Measurements from ENCODE around the gene RAI14. TPM values are rescaled to one million over a fixed set of nuclear protein-coding genes. Genes with fewer than 3 reads are reported as not detected.
"Not testable (repeated sequence)": the region's sequence is repeated elsewhere in the genome, so short reads cannot be mapped to it uniquely, and the experiment has no call there.

The RAI14 gene
- total RNA-seq, 2 experiments from 2014 or later: 0.92 to 12.3 TPM

DNA sequence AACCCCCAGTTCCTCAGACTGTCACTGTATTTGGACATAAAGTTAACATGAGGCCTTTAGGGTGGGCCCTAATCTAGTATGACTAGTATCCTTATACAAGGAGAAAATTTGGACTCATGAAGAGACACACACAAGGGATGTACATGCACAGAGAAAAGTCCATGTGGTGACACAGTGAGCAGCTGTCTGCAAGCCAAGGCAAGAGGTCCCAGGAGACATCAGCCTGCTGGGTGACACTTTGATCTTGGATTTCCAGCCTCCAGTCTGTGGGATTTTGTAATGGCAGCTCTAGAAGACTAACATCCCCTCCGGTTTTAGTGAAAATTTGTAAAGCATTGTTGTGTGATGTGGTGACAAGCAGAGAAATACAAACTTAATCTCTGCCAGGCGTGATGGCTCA lies 66.1 kb downstream of the RAI14 start:
- TF ChIP-seq, protein P1, sequence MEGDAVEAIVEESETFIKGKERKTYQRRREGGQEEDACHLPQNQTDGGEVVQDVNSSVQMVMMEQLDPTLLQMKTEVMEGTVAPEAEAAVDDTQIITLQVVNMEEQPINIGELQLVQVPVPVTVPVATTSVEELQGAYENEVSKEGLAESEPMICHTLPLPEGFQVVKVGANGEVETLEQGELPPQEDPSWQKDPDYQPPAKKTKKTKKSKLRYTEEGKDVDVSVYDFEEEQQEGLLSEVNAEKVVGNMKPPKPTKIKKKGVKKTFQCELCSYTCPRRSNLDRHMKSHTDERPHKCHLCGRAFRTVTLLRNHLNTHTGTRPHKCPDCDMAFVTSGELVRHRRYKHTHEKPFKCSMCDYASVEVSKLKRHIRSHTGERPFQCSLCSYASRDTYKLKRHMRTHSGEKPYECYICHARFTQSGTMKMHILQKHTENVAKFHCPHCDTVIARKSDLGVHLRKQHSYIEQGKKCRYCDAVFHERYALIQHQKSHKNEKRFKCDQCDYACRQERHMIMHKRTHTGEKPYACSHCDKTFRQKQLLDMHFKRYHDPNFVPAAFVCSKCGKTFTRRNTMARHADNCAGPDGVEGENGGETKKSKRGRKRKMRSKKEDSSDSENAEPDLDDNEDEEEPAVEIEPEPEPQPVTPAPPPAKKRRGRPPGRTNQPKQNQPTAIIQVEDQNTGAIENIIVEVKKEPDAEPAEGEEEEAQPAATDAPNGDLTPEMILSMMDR (conservative IDR thresholded peaks at IDR 0.05; ENCODE audit: low read length): no peak
- no peak for TF ChIP-seq EZH2phosphoT487 (IDR thresholded peaks at IDR 0.05; ENCODE audit: borderline replicate concordance, low read depth, low read length)
- DNase-seq (ENCODE audit: low spot score): no peak
- H3K4me2 ChIP-seq (ENCODE audit: low read length): no peak overlapping the region
- no peaks in the 10 kb centered on the region for H3K36me3 ChIP-seq (ENCODE audit: insufficient read depth, low read length)
- H3K9me2 ChIP-seq (ENCODE audit: insufficient read depth, low read length): no peaks in the 10 kb centered on the region
- H3K27ac ChIP-seq (ENCODE audit: low read depth, low read length, poor library complexity, severe bottlenecking): no peak overlapping the region
- H3K4me3 ChIP-seq (ENCODE audit: low read depth, low read length, poor library complexity, severe bottlenecking): no peak overlapping the region
- no peaks in the 10 kb centered on the region for H3K79me2 ChIP-seq (ENCODE audit: insufficient read depth, low read depth, low read length)
- no peaks in the 10 kb centered on the region for H3K4me1 ChIP-seq (ENCODE audit: insufficient read depth, low read length, poor library complexity, severe bottlenecking)
- no TSS peak for BruUV-seq (replicated peaks)
- H2AFZ ChIP-seq (ENCODE audit: low read length): no peak overlapping the region
- ChIA-PET POLR2A (interaction anchor here (1.0 kb wide), 1 partner anchor 13 kb away, joined by 3 read pairs; no protein-coding TSS in a partner anchor), CTCF (ENCODE audit: unreplicated experiment) (no interaction called here)
- no peaks in the 10 kb centered on the region for H4K20me1 ChIP-seq (ENCODE audit: insufficient read depth, low read length)
- H3K9me3 ChIP-seq (ENCODE audit: low read length): no peaks in the 10 kb centered on the region
- intact Hi-C loops (cut with micrococcal nuclease; ENCODE audit: unreplicated experiment): no loop called here

DNA sequence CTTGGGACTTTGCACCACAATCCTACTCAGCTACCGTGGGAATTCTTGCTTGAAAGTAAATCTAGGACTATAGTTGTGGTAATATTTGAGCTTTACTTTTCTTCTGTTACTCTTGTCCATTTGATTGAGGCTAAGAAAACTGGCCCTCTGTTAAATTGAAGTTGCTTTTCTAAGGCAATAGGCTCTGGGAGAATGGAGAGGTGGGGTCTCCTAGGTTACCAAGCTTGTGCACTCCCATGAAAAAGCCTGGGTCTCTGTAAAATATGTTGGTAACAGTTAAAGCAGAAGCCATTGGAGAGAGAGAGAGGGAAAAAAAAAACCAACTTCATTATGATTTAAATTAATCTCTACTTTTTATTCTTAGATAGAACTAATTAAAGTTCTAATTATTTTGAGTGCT lies 68.6 kb downstream of the RAI14 start:
- Histone ChIP-seq H3K4me2 (ENCODE audit: low read length) (no peak overlapping the region), H3K36me3 (ENCODE audit: insufficient read depth, low read length) (no peaks in the 10 kb centered on the region), H3K27ac (ENCODE audit: low read depth, low read length, poor library complexity, severe bottlenecking) (no peak overlapping the region), H4K20me1 (ENCODE audit: insufficient read depth, low read length) (no peaks in the 10 kb centered on the region), H3K79me2 (ENCODE audit: insufficient read depth, low read depth, low read length) (no peaks in the 10 kb centered on the region), H3K4me3 (ENCODE audit: low read depth, low read length, poor library complexity, severe bottlenecking) (no peak overlapping the region), H3K9me2 (ENCODE audit: insufficient read depth, low read length) (no peaks in the 10 kb centered on the region), H3K4me1 (ENCODE audit: insufficient read depth, low read length, poor library complexity, severe bottlenecking) (no peaks in the 10 kb centered on the region), H2AFZ (ENCODE audit: low read length) (no peak overlapping the region), H3K9me3 (ENCODE audit: low read length) (no peaks in the 10 kb centered on the region)
- DNase-seq (ENCODE audit: low spot score): no peak
- intact Hi-C loops (cut with micrococcal nuclease; ENCODE audit: unreplicated experiment): no loop called here
- TF ChIP-seq, protein P1 (conservative IDR thresholded peaks at IDR 0.05; ENCODE audit: low read length): no peak
- no peak for TF ChIP-seq EZH2phosphoT487 (IDR thresholded peaks at IDR 0.05; ENCODE audit: borderline replicate concordance, low read depth, low read length)
- ChIA-PET POLR2A (no interaction called here), CTCF (ENCODE audit: unreplicated experiment) (no interaction called here)
- no TSS peak for BruUV-seq (replicated peaks)

DNA sequence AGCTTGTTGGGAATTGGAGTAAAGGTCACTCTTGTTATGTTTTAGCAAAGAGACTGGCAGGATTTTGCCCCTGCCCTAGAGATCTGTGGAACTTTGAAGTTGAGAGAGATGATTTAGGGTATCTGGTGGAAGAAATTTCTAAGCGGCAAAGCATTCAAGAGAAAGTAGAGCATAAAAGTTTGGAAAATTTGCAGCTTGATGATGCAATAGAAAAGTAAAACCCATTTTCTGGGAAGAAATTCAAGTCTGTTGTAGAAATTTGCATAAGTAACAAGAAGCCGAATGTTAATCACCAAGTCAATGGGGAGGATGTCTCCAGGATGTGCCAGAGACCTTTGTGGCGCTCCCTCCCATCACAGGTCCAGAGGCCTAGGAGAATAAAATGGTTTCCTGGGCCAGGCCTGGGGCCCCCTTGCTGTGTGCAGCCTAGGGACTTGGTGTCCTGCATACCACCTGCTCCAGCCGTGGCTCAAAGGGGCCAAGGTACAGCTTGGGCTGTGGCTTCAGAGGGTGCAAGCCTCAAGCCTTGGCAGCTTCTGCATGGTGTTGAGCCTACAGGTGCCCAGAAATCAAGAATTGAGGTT lies 71.1 kb downstream of the RAI14 start:
- H3K9me3 ChIP-seq (ENCODE audit: low read length); H4K20me1 ChIP-seq (ENCODE audit: insufficient read depth, low read length); H3K4me2 ChIP-seq (ENCODE audit: low read length); H3K4me1 ChIP-seq (ENCODE audit: insufficient read depth, low read length, poor library complexity, severe bottlenecking); DNase-seq (ENCODE audit: low spot score); H3K79me2 ChIP-seq (ENCODE audit: insufficient read depth, low read depth, low read length); H3K9me2 ChIP-seq (ENCODE audit: insufficient read depth, low read length); POLR2A ChIA-PET; H3K4me3 ChIP-seq (ENCODE audit: low read depth, low read length, poor library complexity, severe bottlenecking); CTCF ChIA-PET (ENCODE audit: unreplicated experiment); H3K27ac ChIP-seq (ENCODE audit: low read depth, low read length, poor library complexity, severe bottlenecking); H2AFZ ChIP-seq (ENCODE audit: low read length); BruUV-seq (replicated peaks); intact Hi-C loops (cut with micrococcal nuclease; ENCODE audit: unreplicated experiment); H3K36me3 ChIP-seq (ENCODE audit: insufficient read depth, low read length): not testable (repeated sequence)
